Mesenteric fat pad (tissue), 1 donor: ENCODE data around the gene DLEC1. TPM values are rescaled to one million over a fixed set of nuclear protein-coding genes. Genes with fewer than 3 reads are reported as not detected.
"Not testable (repeated sequence)": the region's sequence is repeated elsewhere in the genome, so short reads cannot be mapped to it uniquely, and the experiment has no call there.

Experiments used
- DNase-seq: peaks from one replicate; pipeline ENCODE4 v3.0.0-alpha.2; 2020; ENCODE audit warnings: low spot score
- total RNA-seq: library from RNA; stranded (reverse); fragmentation: NEBNext Ultra II Directional; extraction: Animal tissue kit (Norgen Biotek cat#: 25700); gene quantifications from one replicate; pipeline ENCODE4 v1.2.1, GENCODE V29; 2021
- donor health status: DM: yes; HTN: yes; CAD: no.

Gene DLEC1
- total RNA-seq, 1 donor from 2014 or later = 1.9 TPM

DNA sequence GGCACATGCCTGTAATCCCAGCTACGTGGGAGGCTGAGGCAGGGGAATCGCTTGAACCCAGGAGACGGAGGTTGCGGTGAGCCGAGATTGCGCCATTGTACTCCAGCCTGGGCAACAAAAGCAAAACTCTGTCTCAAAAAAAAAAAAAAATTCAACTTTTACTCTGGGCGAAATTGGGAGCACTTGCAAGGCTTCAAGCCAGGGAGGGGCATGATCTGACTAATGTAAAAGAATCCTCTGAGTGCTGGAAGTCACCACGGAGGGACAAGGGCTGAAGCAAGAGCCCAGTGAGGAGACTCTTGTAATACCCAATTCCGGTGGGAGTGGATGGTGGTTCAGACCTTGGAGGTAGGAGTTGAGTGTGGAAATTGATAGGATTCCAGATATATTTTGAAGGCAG lies 4.7 kb upstream of the DLEC1 start:
- DNase-seq = peak; percentile 22

DNA sequence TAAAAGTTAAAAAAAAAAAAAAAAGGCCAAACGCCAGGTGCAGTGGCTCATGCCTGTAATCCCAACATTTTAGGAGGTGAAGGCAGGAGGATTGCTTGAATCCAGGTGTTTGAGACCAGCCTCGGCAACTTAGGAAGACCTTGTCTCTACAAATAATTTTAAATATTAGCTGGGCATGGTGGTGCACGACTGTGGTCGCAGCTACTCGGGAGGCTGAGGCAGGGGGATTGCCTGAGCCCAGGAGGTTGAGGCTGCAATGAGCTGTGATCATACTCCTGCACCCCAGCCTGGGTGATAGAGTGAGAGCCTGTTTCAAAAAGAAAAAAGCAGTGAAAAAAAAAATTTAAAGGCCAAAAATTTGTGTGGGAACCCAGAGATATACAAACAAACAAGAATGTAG lies 2.7 kb upstream of the DLEC1 start:
- DNase-seq = peak; percentile 59

DNA sequence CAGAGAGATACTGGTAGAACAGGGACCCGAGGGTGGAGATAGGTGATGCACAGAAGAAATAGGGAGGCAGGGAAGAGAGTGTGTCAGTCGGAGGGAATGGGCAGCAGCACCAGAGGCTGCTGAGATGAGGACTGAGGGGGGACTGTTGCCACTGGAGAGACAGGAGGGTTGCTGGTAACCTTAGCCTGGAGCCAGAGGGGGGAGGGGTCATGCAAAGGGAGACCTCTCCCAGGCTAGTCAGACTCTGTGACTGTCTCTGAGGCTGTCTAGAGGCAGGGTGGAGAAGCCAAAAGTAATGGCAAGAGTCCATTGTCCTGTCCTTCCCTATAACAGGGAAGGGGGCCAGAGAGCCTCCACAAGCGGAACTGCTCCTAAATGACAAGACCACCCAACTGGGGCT lies 2.1 kb upstream of the DLEC1 start:
- DNase-seq = peak; percentile 16

DNA sequence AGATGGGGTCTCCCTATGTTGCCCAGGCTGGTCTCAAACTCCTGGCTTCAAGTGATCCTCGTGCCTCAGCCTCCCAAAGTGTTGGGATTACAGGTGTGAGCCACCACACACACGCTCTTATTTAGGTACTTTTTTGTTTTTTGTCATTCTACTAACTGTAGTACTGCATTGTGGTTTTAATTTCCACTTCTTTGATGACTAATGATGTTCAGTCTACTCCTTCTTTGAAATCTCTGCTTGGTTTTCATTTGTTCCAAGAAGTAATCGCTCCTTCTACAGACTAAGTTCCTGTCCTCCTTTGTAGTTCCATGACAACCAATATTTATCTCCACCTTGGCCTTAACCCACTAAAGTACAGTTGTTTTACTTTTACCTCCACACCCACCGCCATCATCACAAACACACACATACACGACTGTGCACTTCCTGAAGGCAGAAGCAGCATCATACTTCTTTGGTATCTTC lies 529 bp upstream of the DLEC1 start:
- DNase-seq = peak; percentile 6

DNA sequence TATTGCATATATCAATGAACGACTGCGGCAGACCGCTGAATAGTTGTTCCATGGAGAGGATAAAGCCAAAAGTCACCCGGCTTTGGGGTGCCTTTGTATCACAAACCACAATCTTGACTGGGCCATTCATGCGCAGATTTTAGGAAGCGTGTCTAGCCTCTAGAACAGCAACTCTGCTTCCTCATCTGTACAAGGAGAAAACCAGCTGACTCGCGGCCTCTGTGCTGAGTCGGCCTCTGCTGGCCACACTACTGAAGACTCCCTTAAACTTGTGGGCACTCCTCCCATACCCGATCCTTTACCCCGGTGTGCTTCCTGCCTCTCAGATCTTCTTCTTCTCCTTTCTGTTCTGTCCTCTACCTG lies 872 bp downstream of the DLEC1 start:
- no peak for DNase-seq

DNA sequence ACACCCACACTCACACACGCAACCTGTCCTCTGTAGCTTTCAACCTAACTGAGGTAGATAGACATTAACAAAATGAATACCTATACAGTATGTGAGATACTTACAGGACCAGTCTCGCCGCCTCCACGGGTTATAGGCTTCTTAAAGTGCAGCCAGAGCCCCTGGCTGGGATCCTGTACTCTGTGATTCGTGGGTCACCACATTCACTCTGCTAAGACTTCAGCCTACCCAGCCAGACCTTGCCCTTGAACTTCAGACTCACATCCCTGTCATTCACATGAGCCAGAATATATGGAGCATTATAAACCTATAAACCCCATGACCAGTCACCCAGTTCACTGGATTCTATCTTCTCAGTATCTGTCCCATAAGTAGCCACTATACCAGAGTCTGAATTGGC lies 1.4 kb downstream of the DLEC1 start:
- DNase-seq = no peak

DNA sequence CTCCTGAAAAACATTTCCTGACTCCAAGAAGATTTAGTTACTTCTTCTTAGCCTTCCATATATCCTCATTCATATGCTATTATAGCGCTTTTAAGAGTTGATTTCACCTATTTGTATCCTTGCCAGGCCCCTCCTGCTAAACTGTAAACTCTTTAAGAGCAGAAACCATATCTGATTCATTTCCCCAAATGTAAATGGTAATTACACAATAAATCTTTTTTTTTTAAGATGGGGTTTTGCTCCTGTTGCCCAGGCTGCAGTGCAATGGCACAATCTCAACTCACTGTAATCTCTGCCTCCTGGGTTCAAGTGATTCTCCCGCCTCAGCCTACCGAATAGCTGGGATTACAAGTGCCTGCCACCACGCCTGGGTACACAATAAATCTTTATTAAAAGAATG lies 4.5 kb downstream of the DLEC1 start:
- DNase-seq = no peak

DNA sequence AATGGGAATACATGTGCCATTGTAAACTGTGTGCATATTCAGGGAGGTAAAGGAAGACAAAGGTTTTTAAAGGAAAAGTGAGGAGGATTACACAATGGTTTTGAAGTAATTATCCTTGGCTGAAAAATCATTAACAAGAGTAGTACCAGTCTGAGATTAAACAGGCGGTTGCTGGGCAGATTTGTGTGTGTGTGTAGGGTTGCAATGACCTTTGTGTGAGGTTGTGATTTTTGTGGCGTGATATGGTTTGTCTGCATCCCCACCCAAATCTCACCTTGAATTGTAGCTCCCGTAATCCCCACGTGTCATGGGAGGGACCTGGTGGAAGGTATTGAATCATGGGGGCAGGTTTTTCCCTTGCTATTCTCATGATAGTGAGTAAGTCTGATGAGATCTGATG lies 7.0 kb downstream of the DLEC1 start:
- no peak for DNase-seq

DNA sequence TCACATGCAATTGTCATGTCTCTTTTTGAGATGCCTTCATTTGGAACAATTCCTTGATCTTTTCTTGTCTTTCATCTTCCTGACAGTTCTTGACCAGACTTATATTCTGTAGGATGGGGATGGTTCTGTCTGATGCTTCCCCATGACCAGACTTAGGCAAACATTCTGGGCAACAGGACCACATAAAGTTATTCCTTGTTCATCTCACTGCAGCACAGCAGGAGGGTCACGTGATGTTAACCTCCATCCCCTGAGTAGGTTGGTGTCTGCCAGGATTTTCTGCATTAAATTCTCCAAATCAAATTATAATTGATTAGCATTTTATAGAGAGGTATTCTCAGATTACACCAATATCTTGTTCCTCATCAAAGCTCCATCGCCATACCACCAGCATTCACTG lies 7.8 kb downstream of the DLEC1 start:
- DNase-seq = no peak

DNA sequence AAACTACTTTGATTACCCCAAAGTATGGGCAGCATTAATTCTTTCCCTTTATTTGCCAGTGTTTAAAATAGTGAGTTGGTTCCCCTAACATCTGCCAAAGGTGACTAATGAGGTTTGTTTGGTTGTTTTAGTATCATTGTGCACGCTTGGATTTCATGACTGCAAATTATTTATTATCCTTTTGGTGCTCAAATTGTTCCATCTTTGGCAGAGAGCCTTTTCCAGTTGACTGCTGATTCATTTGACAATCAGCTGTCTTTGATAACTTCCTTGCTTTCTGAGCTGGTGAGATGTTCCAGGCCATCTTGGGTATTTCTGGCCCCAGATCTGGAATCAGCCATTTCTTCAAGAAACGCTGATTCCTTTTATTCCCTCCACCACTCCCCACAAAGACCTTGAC lies 8.9 kb downstream of the DLEC1 start:
- no peak for DNase-seq

DNA sequence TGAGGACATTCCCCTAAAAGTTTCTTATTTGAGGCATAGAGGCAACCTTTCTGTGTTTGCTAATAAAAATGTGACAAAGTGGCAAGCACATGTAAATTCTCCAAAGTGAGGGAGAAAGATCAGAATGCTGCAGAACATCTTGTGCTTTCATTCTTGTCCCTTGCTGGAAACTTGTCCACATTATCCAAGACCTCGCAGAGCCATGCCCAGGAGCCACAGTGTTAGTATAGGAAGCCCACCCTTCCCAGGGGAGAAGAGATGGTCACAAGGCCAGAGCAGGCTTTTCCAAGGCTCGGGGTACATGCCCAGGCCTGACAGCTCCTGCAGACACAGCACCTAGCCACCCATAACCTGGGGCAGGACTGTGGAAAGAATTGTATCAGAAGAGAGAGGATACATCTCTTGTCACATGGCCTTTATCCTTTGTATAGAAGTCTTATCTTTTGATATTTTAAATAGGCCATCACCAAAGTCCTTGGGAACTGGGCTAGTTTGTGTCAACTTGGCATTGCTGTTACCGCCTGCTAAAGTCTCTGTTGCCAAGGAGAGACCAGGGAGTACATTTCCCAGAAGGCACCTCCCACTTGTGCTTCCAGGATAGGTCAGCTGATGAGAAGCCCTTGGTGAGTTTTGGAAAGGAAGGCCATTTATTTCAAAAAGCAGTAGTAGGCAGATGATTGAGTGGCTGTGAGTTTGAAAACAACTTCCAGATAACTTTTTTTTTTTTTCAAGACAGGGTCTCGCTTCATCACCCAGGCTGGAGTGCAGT lies 10.5 kb downstream of the DLEC1 start:
- DNase-seq = no peak

DNA sequence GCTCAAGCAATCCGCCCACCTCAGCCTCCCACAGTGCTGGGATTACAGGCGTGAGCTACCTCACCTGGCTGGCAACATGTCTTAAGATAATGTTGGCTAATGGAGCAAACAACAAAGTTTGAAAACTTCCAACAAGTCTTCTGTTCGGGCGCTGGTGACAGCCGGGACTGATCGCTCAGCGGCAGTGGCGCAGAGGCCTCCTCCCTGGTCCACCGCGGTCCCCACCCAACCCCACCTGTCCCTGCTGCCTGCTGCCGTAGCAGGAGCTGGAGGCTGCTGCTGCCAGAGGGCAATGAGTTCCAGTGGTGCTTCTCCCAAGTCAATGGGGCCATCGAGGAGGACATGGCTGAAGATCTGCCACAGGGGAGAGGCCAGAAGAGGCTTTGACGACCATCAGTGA lies 12.1 kb downstream of the DLEC1 start:
- no peak for DNase-seq

DNA sequence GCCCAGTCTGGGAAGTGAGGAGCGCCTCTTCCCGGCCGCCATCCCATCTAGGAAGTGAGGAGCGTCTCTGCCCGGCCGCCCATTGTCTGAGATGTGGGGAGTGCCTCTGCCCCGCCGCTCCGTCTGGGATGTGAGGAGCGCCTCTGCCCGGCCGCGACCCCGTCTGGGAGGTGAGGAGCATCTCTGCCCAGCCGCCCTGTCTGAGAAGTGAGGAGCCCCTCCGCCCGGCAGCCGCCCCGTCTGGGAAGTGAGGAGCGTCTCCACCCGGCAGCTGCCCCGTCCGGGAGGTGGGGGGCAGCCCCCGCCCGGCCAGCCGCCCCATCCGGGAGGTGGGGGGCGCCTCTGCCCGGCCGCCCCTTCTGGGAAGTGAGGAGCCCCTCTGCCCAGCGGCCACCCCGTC lies 14.3 kb downstream of the DLEC1 start:
- DNase-seq = not testable (repeated sequence)

DNA sequence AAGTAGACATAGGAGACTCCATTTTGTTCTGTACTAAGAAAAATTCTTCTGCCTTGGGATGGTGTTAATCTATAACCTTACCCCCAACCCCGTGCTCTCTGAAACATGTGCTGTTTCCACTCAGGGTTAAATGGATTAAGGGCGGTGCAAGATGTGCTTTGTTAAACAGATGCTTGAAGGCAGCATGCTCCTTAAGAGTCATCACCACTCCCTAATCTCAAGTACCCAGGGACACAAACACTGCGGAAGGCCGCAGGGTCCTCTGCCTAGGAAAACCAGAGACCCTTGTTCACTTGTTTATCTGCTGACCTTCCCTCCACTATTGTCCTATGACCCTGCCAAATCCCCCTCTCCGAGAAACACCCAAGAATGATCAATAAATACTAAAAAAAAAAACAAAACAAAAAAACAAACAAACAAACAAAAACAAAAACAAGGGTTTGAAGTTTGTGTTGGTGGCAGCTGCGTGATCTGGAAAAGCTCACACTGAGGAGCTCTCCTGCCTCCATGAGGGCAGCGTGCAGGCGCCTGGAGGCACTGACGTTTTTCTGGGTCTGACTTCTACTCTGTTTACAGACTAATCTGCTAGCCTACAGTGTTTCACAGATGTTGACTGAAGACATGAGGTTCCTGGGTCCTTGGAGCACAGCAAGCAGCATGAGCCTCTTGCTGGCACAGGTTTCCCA lies 14.9 kb downstream of the DLEC1 start:
- DNase-seq = not testable (repeated sequence)

DNA sequence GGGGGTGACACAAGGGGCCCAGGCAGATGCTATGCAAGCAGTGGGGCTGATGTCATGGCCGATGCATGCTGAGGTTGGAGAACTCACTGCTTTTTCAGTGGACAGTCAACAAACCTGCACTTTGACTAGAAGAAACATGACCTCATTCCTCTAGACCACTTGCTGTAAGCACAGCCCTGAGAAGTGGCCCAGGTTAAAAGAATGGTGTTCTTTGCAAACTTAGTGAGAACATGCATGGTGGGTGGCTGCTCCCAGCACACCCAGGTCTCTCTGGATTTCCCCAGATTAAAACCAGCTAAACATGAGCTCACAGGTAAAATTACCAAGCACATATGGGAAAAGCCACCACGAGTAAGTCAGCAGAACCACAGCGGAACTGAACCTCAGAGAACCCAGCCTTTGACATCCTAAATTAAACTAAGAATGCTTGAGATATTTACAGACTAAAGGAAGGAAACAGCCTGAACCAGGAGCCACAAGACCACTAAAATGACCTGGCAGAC lies 15.5 kb downstream of the DLEC1 start:
- no peak for DNase-seq

DNA sequence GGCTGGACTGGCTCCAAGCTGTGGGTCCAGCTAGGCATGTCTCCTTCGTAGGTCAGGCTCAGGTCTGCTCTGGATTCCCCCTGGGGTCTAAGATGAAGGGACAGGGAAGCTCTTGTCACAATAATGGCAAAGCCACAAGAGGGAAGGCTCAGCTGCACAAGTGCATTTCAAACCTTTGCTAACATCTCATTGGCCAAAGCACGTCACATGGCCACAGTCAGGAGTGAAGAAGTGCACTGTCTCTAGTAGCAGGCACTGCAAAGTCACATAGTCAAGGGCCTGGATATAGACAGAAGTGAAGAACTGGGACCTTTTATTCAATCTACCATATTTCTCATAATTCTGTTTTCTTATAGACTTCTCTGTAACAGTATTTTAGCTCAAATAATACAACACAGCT lies 20.1 kb downstream of the DLEC1 start:
- DNase-seq = no peak

DNA sequence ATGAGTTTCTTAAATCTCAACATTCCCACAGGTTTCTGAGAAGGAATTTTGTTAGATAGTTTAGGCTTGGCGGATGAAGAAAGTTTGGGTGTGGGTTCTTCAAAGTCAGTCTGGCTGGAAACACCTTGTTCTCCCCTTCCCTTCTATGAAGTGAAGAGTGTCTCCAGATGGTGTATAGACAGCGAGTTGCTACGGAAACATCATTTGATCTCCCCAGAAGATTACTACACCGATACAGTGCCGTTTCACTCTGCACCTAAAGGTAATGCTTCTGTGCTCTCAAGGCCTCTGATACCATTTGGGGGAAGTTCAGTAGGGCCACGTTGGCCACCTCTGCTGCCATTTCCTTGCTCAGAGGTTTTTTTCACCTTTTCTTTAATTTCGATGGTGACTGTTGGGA lies 20.6 kb downstream of the DLEC1 start:
- DNase-seq = no peak

DNA sequence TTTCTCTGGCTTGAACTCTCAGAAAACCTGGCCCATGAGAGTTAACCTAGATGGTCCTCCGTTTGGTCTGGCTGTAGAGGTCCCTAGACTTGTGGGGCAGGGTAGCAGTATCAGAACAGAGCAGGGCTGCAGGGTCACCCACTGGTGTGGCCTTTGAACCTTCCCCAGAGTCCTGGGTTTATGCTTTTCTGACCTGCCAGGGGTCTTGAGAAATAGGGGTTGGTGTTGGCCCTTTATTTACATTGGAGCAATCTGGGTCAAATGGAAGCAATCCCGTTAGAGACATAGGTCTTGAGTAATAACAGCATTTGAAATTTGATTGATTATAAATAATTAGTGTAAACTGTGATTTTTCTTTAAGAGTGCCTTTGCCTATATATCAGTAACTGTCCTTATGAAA lies 23.8 kb downstream of the DLEC1 start:
- DNase-seq = no peak

DNA sequence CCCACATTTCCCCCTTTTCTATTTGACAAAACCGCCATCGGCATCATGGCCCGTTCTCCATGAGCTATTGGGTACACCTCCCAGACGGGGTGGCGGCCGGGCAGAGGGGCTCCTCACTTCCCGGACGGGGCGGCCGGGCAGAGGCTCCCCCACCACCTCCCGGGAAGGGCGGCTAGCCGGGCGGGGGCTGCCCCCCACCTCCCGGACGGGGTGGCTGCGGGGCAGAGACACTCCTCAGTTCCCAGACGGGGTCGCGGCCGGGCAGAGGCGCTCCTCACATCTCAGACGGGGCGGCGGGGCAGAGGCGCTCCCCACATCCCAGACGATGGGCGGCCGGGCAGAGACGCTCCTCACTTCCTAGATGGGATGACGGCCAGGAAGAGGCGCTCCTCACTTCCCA lies 25.4 kb downstream of the DLEC1 start:
- DNase-seq = not testable (repeated sequence)

DNA sequence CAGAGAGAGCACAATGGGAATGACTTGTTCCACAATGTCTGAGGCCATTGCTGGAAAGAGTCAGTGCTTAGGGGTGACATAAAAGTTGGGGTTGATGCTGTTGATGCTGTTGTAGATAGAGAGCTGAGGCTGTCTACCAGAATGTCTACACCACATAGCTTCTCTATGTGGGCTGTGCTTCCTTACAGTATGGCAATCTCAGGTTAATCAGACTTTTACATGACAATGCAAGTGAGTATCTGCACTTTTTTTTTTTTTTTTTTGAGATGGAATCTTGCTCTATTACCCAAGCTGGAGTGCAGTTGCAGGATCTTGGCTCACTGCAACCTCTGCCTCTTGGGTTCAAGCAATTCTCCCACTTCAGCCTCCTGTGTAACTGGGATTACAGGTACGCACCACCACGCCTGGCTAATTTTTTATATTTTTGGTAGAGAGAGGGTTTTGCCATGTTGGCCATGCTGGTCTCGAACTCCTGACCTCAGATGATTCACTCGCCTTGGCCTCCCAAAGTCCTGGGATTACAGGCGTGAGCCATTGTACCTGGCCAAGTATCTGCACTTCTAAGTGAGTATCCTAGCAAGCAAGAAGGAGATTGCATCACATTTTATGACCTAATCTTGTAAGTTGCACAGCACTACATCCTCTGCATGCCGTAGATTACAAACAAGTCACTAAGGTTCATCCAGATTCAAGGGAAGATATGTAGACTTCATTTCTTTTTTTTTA lies 28.7 kb downstream of the DLEC1 start:
- DNase-seq = no peak

DNA sequence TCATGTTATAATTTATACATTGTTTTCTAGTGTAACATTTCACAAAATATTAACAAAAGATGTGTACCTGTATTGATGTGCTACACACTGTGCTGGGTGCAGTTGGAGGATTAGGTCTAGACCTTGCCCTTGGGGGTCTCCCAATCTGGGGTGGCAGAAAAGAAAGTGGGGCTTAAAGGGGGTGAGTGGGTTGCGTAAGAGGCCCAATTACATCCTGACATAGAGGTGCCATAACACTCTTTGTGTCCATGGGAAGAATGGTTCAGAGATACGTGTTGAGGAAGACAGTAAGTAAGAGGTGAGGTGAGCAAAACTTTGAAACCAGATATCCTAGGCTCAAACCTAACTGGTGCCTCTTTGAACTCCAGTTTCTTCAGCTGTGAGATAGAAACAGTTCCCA lies 31.0 kb downstream of the DLEC1 start:
- no peak for DNase-seq

DNA sequence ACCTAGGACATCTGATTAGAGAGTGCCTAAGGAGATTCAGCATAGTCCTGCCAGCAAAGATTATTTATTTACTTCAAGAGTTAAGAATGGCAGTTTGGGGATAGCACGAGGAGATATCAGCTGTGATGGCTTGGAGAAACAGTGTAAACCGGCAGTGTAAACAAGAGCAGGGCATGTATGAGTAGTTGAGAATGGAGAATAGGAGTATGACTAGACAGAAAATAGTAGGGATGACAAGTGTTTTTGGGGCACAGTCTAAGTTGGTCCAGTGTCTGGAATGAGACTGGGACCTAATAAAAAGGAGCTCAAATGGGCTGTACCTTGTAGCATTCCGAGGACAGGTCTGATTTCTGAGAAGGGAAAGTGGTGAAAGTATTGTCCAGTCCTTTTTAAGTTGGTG lies 38.1 kb downstream of the DLEC1 start:
- DNase-seq = not testable (repeated sequence)
